ENCODE data around the gene CTSO. TPM values are rescaled to one million over a fixed set of nuclear protein-coding genes. Genes with fewer than 3 reads are reported as not detected.

CTSO gene
- total and polyA plus RNA-seq, 2 donors (not counting 3 experiments of a cell fraction or from before 2014, with no cell fraction given): 7.9 to 8.5 TPM

DNA sequence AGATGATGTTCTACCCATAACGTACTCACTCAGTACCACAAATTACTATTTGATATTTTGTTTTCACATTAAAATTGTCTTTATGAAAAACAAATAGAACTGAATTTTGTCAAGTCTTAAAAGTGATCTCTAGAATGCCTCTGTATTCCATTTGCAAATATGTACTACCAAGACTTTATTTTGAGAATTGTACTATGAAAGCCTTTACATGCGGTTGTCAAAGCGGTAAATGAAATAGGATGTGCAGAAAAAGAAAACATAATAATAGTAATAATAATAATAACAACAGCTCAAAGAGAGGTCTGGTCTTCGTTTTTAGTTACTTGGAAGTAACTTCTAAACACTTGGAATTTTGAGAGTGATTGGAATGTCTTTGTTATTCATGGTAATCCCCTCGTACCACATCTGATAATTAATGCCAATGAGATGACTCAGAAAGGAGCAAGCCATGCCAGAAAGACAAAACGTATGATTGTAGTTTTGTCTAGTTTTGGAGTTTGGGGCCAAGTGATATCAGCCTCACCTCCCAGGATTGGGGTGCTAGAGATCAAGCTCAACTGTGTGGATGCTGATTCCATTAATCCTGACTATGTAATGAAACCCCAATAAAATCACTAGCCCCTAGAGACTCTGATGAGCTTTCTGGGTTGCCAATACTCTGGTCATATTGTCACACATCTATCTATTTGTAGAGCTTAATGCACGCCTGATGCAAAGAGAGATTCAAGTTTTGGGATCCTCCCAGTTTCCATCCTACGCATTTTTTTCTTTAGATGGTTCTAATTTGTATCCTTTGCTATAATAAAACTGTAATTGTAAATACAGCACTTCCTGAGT, 20.2 kb upstream of the CTSO start:
- CTCF ChIA-PET: no interaction called here
- POLR2A ChIA-PET: no interaction called here
- TF ChIP-seq GATA2 (IDR thresholded peaks at IDR 0.05; ENCODE audit: insufficient read depth, insufficient read length, low read depth, low read length) (no peak), JUN (IDR thresholded peaks at IDR 0.05; ENCODE audit: borderline replicate concordance, insufficient read depth, insufficient read length, low read depth) (no peak)
- TF ChIP-seq, protein P1, sequence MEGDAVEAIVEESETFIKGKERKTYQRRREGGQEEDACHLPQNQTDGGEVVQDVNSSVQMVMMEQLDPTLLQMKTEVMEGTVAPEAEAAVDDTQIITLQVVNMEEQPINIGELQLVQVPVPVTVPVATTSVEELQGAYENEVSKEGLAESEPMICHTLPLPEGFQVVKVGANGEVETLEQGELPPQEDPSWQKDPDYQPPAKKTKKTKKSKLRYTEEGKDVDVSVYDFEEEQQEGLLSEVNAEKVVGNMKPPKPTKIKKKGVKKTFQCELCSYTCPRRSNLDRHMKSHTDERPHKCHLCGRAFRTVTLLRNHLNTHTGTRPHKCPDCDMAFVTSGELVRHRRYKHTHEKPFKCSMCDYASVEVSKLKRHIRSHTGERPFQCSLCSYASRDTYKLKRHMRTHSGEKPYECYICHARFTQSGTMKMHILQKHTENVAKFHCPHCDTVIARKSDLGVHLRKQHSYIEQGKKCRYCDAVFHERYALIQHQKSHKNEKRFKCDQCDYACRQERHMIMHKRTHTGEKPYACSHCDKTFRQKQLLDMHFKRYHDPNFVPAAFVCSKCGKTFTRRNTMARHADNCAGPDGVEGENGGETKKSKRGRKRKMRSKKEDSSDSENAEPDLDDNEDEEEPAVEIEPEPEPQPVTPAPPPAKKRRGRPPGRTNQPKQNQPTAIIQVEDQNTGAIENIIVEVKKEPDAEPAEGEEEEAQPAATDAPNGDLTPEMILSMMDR (IDR thresholded peaks at IDR 0.05; ENCODE audit: extremely low read depth in 1 of 2, insufficient read depth in 1 of 2, low read depth in 1 of 2, low read length in 2 of 2): no peak
- no peaks in the 10 kb centered on the region for H3K36me3 ChIP-seq (ENCODE audit: control insufficient read depth in 2 of 2, extremely low read depth in 1 of 2, insufficient read depth in 2 of 2, low read length in 2 of 2)
- no peaks in the 10 kb centered on the region for H4K20me1 ChIP-seq (replicated peaks; ENCODE audit: control insufficient read depth, extremely low read depth, insufficient read depth, low read length)
- DNase-seq (ENCODE audit: low read depth, low spot score) (no peak), FAIRE-seq (no peak)
- H3K9ac ChIP-seq (replicated peaks; ENCODE audit: extremely low read depth, insufficient read depth, low read length): no peak overlapping the region
- intact Hi-C loops (cut with micrococcal nuclease): no loop called here
- H3K4me2 ChIP-seq (ENCODE audit: insufficient read depth, low read length): no peak overlapping the region
- BruUV-seq (replicated peaks): no TSS peak
- H3K4me3 ChIP-seq (replicated peaks in 1 of 3; ENCODE audit: insufficient read depth in 1 of 3, low read depth in 1 of 3, low read length in 3 of 3): no peak overlapping the region
- no peaks in the 10 kb centered on the region for H3K79me2 ChIP-seq (ENCODE audit: control insufficient read depth, insufficient read depth, low read length)
- no peak overlapping the region for H3K27ac ChIP-seq (ENCODE audit: insufficient read depth, low read depth, low read length)
- H3K4me1 ChIP-seq (ENCODE audit: control insufficient read depth, extremely low read depth, insufficient read depth, low read length): no peaks in the 10 kb centered on the region
- H3K9me1 ChIP-seq (replicated peaks; ENCODE audit: control insufficient read depth, extremely low read depth, insufficient read depth, low read length): no peaks in the 10 kb centered on the region
- dilution Hi-C loops (cut with MboI; ENCODE audit: extremely low pct_ligation_motif_present, low sequenced_read_pairs): no loop called here
- no peaks in the 10 kb centered on the region for H3K9me3 ChIP-seq (replicated peaks; ENCODE audit: control insufficient read depth, insufficient read depth, low read length)
- no peaks in the 10 kb centered on the region for H3K27me3 ChIP-seq (ENCODE audit: control insufficient read depth in 2 of 2, insufficient read depth in 2 of 2, low read length in 2 of 2)
- no peak overlapping the region for H2AFZ ChIP-seq (ENCODE audit: low read depth, low read length)

DNA sequence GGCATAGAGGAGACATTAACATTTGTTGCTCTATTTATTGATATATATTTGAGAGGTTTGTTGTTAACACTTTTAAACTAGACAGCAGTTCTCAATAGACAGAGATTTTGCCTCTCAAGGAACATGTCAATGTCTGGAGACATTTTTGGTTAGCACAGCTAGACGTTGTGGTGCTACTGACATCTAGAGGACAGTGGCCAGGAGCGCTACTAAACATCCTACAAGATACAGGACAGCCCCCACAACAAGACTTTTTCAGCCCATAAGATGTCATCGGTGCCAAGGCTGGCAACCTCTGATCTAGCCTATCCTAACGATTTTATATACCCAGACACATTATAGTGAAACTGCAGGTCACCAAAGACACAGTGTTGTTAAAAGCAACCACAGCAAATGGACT, 18.4 kb upstream of the CTSO start:
- POLR2A ChIA-PET: no interaction called here
- H3K79me2 ChIP-seq (ENCODE audit: control insufficient read depth, insufficient read depth, low read length): no peaks in the 10 kb centered on the region
- no peak overlapping the region for H2AFZ ChIP-seq (ENCODE audit: low read depth, low read length)
- no peaks in the 10 kb centered on the region for H3K9me1 ChIP-seq (replicated peaks; ENCODE audit: control insufficient read depth, extremely low read depth, insufficient read depth, low read length)
- CTCF ChIA-PET: no interaction called here
- no peaks in the 10 kb centered on the region for H3K4me1 ChIP-seq (ENCODE audit: control insufficient read depth, extremely low read depth, insufficient read depth, low read length)
- no peaks in the 10 kb centered on the region for H4K20me1 ChIP-seq (replicated peaks; ENCODE audit: control insufficient read depth, extremely low read depth, insufficient read depth, low read length)
- H3K4me2 ChIP-seq (ENCODE audit: insufficient read depth, low read length): no peak overlapping the region
- no peaks in the 10 kb centered on the region for H3K9me3 ChIP-seq (replicated peaks; ENCODE audit: control insufficient read depth, insufficient read depth, low read length)
- no peaks in the 10 kb centered on the region for H3K27me3 ChIP-seq (ENCODE audit: control insufficient read depth in 2 of 2, insufficient read depth in 2 of 2, low read length in 2 of 2)
- no peak overlapping the region for H3K27ac ChIP-seq (ENCODE audit: insufficient read depth, low read depth, low read length)
- no TSS peak for BruUV-seq (replicated peaks)
- no peaks in the 10 kb centered on the region for H3K36me3 ChIP-seq (ENCODE audit: control insufficient read depth in 2 of 2, extremely low read depth in 1 of 2, insufficient read depth in 2 of 2, low read length in 2 of 2)
- TF ChIP-seq MYC (IDR thresholded peaks at IDR 0.05; ENCODE audit: low read depth, low read length): no peak
- TF ChIP-seq, protein P1 (IDR thresholded peaks at IDR 0.05; ENCODE audit: extremely low read depth in 1 of 2, insufficient read depth in 1 of 2, low read depth in 1 of 2, low read length in 2 of 2): peak in 1 of 2 donors; percentile 9
- TF ChIP-seq FOS (IDR thresholded peaks at IDR 0.05; ENCODE audit: borderline replicate concordance, insufficient read depth, low read length): no peak
- H3K9ac ChIP-seq (replicated peaks; ENCODE audit: extremely low read depth, insufficient read depth, low read length): no peak overlapping the region
- no peak overlapping the region for H3K4me3 ChIP-seq (replicated peaks in 1 of 3; ENCODE audit: insufficient read depth in 1 of 3, low read depth in 1 of 3, low read length in 3 of 3)
- dilution Hi-C loops (cut with MboI; ENCODE audit: extremely low pct_ligation_motif_present, low sequenced_read_pairs) (no loop called here), intact Hi-C loops (cut with micrococcal nuclease) (no loop called here)
- FAIRE-seq: peak; percentile 31
- no peak for DNase-seq (ENCODE audit: low read depth, low spot score)

All from endothelial cell of umbilical vein (primary cell).